Mammary epithelial cell (primary cell): ENCODE results near the gene SHBG.

Experiments used
- CTCF ChIP-seq, 2 donors: IDR thresholded peaks in 1 of 2; conservative IDR thresholded peaks in 1 of 2; 2 replicates each; pipeline ENCODE4 v1.5.1; 2011 to 2012; ENCODE audit warnings: inconsistent platforms in 2 of 2, low read length in 2 of 2, mild to moderate bottlenecking in 2 of 2, control low read depth in 1 of 2, low read depth in 1 of 2; ENCODE audit not compliant: insufficient read depth in 1 of 2; ENCODE audit errors: extremely low read depth in 1 of 2
- EZH2 ChIP-seq: IDR thresholded peaks from 2 replicates; pipeline ENCODE4 v1.6.1; 2012; ENCODE audit warnings: low read length, inconsistent platforms, borderline replicate concordance

- TF ChIP-seq CTCF (conservative IDR thresholded peaks at IDR 0.05 in 1 of 2, IDR thresholded peaks at IDR 0.05 in 1 of 2; ENCODE audit: extremely low read depth in 1 of 2, insufficient read depth in 1 of 2, low read depth in 1 of 2, low read length in 2 of 2) = no peak
- TF ChIP-seq EZH2 = no peak
Observed at GRCh38 chr17:7615265-7615747, 14.6 kb upstream of the SHBG start.
